OCI-LY7 (cell line): ENCODE data around the gene CIDEB. TPM values are rescaled to one million over a fixed set of nuclear protein-coding genes. Genes with fewer than 3 reads are reported as not detected.

Experiments
- BruUV-seq: library from RNA; stranded (reverse); fragments of 400-500 nt; replicated peaks from 2 replicates; lab custom pipeline; 2021; lab: Mats Ljungman, UMichigan
- CTCF ChIA-PET: fragments of 300-600 bp; sonication (Branson Sonifier 250); formaldehyde crosslinking; loops from one replicate; lab custom pipeline; 2022; ENCODE audit warnings: antibody characterized with exemption; ENCODE audit not compliant: unreplicated experiment; lab: Charles Lee
- POLR2A ChIA-PET: fragments of 300-600 bp; sonication (Branson Sonifier 250); formaldehyde crosslinking; loops from one replicate; lab custom pipeline; 2022; ENCODE audit warnings: antibody characterized with exemption; lab: Charles Lee
- DNase-seq: peaks from one replicate; pipeline ENCODE4 v3.0.0-alpha.2; 2015; ENCODE audit warnings: low spot score
- H2AFZ ChIP-seq: fragments of 200-600 bp; sonication (generic), shearing (Covaris generic); 2 replicates; pipeline ENCODE4 v1.6.1; 2014; ENCODE audit warnings: mild to moderate bottlenecking, antibody characterized with exemption, low read length, moderate library complexity
- H3K27ac ChIP-seq: fragments of 200-600 bp; sonication (generic); 2 replicates; pipeline ENCODE4 v1.5.1; 2014; ENCODE audit warnings: mixed run types, low read depth, mild to moderate bottlenecking, moderate library complexity, low read length, inconsistent platforms; ENCODE audit not compliant: poor library complexity, severe bottlenecking
- H3K36me3 ChIP-seq: fragments of 200-600 bp; sonication (generic); 2 replicates; pipeline ENCODE4 v1.6.1; 2014; ENCODE audit warnings: mild to moderate bottlenecking, antibody characterized with exemption, low read length, moderate library complexity, mixed read lengths; ENCODE audit not compliant: insufficient read depth
- H3K4me1 ChIP-seq: fragments of 200-600 bp; sonication (generic); 2 replicates; pipeline ENCODE4 v1.5.1; 2014; ENCODE audit warnings: mild to moderate bottlenecking, low read length; ENCODE audit not compliant: insufficient read depth, poor library complexity, severe bottlenecking
- H3K4me2 ChIP-seq: fragments of 200-600 bp; sonication (generic); 2 replicates; pipeline ENCODE4 v1.6.1; 2014; ENCODE audit warnings: mild to moderate bottlenecking, low read length
- H3K4me3 ChIP-seq: fragments of 200-600 bp; sonication (generic); 2 replicates; pipeline ENCODE4 v1.5.1; 2014; ENCODE audit warnings: mild to moderate bottlenecking, low read depth, low read length; ENCODE audit not compliant: poor library complexity, severe bottlenecking
- H3K79me2 ChIP-seq: fragments of 200-600 bp; sonication (generic); 2 replicates; pipeline ENCODE4 v1.6.1; 2016; ENCODE audit warnings: low read depth, mild to moderate bottlenecking, low read length, moderate library complexity, mixed read lengths; ENCODE audit not compliant: insufficient read depth
- H3K9me2 ChIP-seq: fragments of 200-600 bp; sonication (generic); 2 replicates; pipeline ENCODE4 v1.6.1; 2016; ENCODE audit warnings: mild to moderate bottlenecking, low read length, mixed read lengths; ENCODE audit not compliant: insufficient read depth
- H3K9me3 ChIP-seq: fragments of 200-600 bp; sonication (generic); 2 replicates; pipeline ENCODE4 v1.6.1; 2014; ENCODE audit warnings: mild to moderate bottlenecking, mixed run types, low read length, mixed read lengths
- H4K20me1 ChIP-seq: fragments of 200-600 bp; sonication (generic); 2 replicates; pipeline ENCODE4 v1.6.1; 2014; ENCODE audit warnings: mild to moderate bottlenecking, antibody characterized with exemption, low read length, moderate library complexity, mixed read lengths; ENCODE audit not compliant: insufficient read depth
- EZH2phosphoT487 ChIP-seq: fragments of 200-600 bp; sonication (generic); IDR thresholded peaks from 2 replicates; pipeline ENCODE4 v1.6.1; 2018; ENCODE audit warnings: low read depth, borderline replicate concordance, mild to moderate bottlenecking, mixed run types, antibody characterized with exemption, low read length, moderate library complexity, mixed read lengths
- intact Hi-C: fragments of 100-400 bp; cut with micrococcal nuclease; formaldehyde crosslinking; loops from one replicate; pipeline ENCODE4 v1.10.0; 2022; ENCODE audit not compliant: unreplicated experiment
- total RNA-seq, 2 experiments: library from RNA; depleted of rRNA in 1 of 2; stranded (reverse); fragments of >200 nt in 1 of 2; shearing (Covaris generic) in 1 of 2; gene quantifications; 2 replicates each; pipeline ENCODE4 v1.2.3, GENCODE V29; 2014 to 2022
- TF ChIP-seq, protein P1 (sequence below): fragments of 200-600 bp; sonication (generic); conservative IDR thresholded peaks from 2 replicates; pipeline ENCODE4 v1.5.1; 2014; ENCODE audit warnings: mild to moderate bottlenecking, antibody characterized with exemption, low read length, moderate library complexity, mixed read lengths

Gene CIDEB
- total RNA-seq, 2 experiments from 2014 or later: 1.6 TPM; not detected in 1

- BruUV-seq: no TSS peak
- Histone ChIP-seq H3K36me3 (no peaks in the 10 kb centered on the region), H3K79me2 (no peaks in the 10 kb centered on the region), H3K9me3 (no peaks in the 10 kb centered on the region), H3K4me3 (no peak overlapping the region), H2AFZ (no peak overlapping the region), H3K9me2 (no peaks in the 10 kb centered on the region), H3K4me1 (no peaks in the 10 kb centered on the region), H3K27ac (no peak overlapping the region), H4K20me1 (no peaks in the 10 kb centered on the region), H3K4me2 (no peak overlapping the region)
- TF ChIP-seq EZH2phosphoT487: no peak
- TF ChIP-seq, protein P1, sequence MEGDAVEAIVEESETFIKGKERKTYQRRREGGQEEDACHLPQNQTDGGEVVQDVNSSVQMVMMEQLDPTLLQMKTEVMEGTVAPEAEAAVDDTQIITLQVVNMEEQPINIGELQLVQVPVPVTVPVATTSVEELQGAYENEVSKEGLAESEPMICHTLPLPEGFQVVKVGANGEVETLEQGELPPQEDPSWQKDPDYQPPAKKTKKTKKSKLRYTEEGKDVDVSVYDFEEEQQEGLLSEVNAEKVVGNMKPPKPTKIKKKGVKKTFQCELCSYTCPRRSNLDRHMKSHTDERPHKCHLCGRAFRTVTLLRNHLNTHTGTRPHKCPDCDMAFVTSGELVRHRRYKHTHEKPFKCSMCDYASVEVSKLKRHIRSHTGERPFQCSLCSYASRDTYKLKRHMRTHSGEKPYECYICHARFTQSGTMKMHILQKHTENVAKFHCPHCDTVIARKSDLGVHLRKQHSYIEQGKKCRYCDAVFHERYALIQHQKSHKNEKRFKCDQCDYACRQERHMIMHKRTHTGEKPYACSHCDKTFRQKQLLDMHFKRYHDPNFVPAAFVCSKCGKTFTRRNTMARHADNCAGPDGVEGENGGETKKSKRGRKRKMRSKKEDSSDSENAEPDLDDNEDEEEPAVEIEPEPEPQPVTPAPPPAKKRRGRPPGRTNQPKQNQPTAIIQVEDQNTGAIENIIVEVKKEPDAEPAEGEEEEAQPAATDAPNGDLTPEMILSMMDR: no peak
- DNase-seq: no peak
- intact Hi-C loops: no loop called here
- CTCF ChIA-PET: interaction anchor here (1.1 kb wide), 2 partner anchors 19 to 39 kb away, joined by 3 to 8 read pairs; no protein-coding TSS in a partner anchor
- POLR2A ChIA-PET: interaction anchor here (0.9 to 2.2 kb wide), 2 partner anchors 15 to 39 kb away, joined by 3 to 6 read pairs; no protein-coding TSS in a partner anchor
Measured at GRCh38 chr14:24347134-24347533, 39.4 kb upstream of the CIDEB start.

DNA sequence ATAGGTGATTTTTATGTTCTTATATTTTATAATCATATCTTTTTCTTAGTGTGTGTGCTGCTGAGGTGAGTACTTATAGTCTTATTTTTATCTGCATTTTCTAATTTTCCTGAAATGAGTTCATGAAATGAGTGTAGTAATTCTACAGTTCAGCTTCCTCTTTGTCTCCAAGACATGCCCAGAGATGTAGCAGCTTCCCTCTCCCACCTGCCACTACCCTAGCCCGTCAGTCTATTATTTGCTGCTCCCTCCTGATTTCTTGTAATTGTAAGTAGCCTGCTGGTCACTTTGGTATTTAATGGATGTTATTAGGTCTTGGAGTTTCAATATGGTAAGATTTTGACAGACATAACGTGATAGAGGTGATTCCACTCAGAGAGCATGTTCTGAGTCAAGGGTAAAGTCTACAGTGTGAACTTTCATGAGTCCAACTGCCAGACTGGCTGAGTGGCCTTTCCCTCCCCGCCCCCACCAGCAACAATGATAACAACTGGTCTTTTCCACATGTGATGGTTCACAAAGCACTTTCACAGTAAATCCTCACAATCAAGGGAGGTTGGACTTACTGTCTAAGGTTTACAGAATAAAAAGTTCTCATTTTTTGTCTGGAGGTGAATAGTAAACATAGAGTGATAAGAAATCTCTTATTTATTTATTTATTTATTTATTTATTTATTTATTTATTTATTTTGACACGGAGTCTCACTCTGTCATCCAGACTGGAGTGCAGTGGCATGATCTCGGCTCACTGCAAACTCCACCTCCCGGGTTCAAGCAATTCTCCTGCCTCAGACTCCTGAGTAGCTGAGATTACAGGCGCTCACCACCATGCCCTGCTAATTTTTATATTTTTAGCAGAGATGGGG lies 36.3 kb upstream of the CIDEB start:
- no peak overlapping the region for H2AFZ ChIP-seq
- H3K79me2 ChIP-seq: no peaks in the 10 kb centered on the region
- no peak for DNase-seq
- H3K36me3 ChIP-seq: no peaks in the 10 kb centered on the region
- no TSS peak for BruUV-seq
- no peak overlapping the region for H3K4me3 ChIP-seq
- intact Hi-C loops: no loop called here
- no peak overlapping the region for H3K4me2 ChIP-seq
- no peaks in the 10 kb centered on the region for H3K9me3 ChIP-seq
- no peaks in the 10 kb centered on the region for H4K20me1 ChIP-seq
- POLR2A ChIA-PET: interaction anchor here (0.6 kb wide), 1 partner anchor 17 kb away, joined by 5 read pairs; no protein-coding TSS in a partner anchor
- peaks cover 13% of the 10 kb centered on the region for H3K4me1 ChIP-seq
- CTCF ChIA-PET: interaction anchor here (0.6 kb wide), 1 partner anchor 87 kb away, joined by 3 read pairs; no protein-coding TSS in a partner anchor
- H3K27ac ChIP-seq: no peak overlapping the region
- TF ChIP-seq, protein P1: no peak
- TF ChIP-seq EZH2phosphoT487: no peak
- no peaks in the 10 kb centered on the region for H3K9me2 ChIP-seq
